CD4-positive, alpha-beta T cell treated with Interleukin-4 for 1 hour (primary cell): ENCODE data around the gene LAMA2.

Experiments
- DNase-seq, 2 donors: peaks; one replicate each; pipeline ENCODE4 v3.0.0-alpha.2; 2020 to 2022

The LAMA2 gene

GRCh38 chr6:129552413-129552812, 669.5 kb downstream of the LAMA2 start:
- no peak for DNase-seq

GRCh38 chr6:129555206-129555832, 672.4 kb downstream of the LAMA2 start:
- DNase-seq: no peak

DNA sequence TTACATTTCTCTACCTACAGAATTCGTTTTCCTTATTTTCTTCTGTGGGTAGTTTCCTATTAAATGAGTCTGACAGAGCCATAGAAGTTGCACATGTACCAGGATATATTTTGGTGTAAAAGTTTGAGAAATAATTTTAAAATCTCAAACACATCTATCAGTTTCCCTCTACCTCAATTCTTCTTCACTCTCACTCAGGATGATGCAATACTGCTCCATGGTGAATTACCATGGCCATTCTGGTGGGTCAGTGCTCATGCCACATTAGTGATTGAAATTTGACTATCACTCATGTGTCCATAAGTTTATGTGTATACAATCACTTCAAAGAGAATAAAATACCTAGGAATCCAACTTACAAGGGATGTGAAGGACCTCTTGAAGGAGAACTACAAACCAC, 675.3 kb downstream of the LAMA2 start:
- no peak for DNase-seq

DNA sequence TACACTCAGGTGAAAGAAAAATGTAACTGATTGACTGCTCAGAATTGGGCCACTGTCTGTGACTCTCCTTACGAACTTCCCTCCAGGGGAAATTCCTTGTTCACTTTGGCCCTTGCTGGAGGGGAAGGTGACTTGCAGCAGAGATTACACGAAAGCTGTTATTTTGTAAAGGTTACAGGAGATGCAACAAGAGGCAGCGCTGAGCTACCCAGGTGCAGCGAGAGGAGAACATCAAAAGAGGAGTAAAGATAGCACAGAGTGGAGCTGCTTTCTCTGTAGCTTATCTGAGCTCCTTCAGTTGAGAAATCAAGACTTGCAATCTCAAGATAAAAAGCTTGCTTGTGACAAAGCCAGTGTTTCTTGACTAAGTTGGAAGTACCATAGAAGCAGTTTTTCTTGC, 682.4 kb downstream of the LAMA2 start:
- no peak for DNase-seq

DNA sequence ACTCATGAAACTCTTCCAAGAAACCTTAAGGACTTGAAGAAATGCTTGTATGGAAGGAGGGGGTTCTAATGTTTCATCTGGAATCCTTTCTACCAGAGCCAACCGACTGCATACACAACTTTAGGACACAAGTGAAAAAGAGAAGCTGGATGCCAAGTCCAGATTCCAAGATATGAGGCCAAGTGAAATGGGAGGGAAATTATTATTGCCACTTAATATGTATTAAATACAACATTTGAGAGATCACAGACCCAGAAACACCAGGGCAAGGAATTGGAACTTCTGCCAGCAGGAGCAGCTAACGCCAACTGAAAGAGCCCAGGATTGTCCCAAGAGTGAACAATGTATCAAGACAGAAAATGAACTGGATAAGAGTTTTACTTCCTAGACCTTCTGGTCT, 682.9 kb downstream of the LAMA2 start:
- DNase-seq: no peak
